ENCODE data around the gene TRAPPC2B.

Gene TRAPPC2B

DNA sequence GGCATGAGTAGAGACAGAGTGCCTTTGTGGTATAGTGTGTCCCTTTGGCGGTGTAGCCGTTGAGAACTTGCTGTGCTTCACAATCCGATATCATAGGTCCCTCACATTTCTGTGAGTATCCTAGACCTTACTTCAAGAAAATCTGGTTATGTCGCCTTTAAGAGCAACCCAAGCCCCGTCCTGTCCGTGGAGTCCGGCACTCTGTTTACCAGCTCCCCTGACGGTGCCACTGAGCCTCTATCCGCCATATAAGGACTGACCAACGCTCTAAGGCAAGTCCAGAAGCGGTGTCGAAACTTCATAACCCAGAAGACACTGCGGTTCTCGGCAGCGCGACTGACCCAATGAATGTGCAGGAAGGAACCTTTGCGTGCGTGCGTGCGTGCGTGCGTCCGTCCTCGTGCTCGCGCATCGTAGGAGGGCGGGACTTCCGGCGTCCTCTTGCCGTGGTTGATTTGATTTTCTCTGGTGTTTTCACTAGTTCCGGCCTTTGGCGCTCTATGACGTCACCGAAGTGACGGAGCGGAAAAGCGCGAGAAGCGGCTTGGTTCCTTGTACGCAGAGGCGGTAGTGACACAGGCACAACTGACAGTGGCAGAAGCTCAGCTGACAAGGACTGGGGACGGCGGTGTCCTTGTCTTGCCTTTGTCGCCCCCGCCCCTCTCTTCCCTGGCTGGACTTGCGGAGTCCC lies at the start of gene TRAPPC2B, which contains the start of gene ZNF547:
TRAPPC2B (plus strand) TSS at position 555 of the 691 bp plus-strand sequence. CDS start 1,283 bp downstream, outside the sequence.
ZNF547 (plus strand) TSS at position 555 of the 691 bp plus-strand sequence. CDS start 5,005 bp downstream, outside the sequence.
- DNase-seq (ENCODE audit: low read depth in 3 of 3, low spot score in 1 of 3) = peak; percentile 93 to 95 (median 94)

DNA sequence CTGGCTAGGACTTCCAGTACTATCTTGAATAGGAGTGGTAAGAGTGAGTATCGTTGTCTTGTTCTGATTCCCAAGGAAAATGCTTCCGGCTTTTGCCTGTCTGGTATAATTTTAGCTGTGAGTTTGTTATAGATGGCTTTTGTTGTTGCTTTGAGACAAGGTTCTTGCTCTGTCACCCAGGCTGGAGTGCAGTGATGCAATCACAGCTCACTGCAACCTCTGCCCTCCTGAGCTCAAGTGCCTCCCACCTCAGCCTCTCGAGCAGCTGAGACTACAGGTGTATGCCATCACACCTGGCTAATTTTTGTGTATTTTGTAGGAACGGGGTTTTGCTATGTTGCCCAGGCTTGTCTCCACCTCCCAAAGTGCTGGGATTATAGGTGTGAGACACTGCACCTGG lies 49.2 kb upstream of the TRAPPC2B start:
- DNase-seq (ENCODE audit: low read depth in 3 of 3, low spot score in 1 of 3) = no peak

DNA sequence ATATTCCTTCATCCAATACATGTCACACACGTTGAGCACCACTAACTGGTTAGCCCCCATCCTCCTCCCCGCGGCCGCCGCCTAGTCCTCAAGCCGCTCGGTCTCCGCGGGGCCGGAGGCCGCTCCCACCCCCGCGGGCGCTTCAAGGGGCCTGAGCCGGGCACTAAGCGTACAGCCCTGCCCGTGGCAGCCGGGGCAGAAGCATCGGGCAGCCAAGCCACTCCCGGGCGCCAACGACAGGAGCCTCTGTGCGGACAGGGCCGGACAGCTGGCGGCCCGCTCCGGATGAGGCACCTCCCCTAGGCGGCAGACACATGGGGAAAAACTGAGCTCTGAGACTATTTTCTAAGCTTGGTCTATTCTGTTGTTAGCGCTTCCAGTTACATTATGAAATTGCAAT lies 45.8 kb upstream of the TRAPPC2B start:
- no peak for DNase-seq (ENCODE audit: low read depth in 3 of 3, low spot score in 1 of 3)

DNA sequence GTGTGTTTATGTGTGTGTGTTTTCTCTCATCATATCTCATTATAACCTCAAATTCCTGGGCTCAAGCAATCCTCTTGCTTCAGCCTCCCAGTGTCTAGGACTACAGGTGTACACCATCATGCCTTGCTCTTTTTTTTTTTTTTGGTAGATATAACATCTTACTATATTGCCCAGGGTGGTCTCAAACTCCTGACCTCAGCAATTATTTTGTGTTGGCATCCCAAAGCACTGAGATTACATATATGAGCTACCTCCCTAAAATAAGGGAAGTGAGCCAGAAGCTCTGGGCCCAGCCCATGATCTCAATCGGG lies 43.5 kb upstream of the TRAPPC2B start:
- no peak for DNase-seq (ENCODE audit: low read depth in 3 of 3, low spot score in 1 of 3)

DNA sequence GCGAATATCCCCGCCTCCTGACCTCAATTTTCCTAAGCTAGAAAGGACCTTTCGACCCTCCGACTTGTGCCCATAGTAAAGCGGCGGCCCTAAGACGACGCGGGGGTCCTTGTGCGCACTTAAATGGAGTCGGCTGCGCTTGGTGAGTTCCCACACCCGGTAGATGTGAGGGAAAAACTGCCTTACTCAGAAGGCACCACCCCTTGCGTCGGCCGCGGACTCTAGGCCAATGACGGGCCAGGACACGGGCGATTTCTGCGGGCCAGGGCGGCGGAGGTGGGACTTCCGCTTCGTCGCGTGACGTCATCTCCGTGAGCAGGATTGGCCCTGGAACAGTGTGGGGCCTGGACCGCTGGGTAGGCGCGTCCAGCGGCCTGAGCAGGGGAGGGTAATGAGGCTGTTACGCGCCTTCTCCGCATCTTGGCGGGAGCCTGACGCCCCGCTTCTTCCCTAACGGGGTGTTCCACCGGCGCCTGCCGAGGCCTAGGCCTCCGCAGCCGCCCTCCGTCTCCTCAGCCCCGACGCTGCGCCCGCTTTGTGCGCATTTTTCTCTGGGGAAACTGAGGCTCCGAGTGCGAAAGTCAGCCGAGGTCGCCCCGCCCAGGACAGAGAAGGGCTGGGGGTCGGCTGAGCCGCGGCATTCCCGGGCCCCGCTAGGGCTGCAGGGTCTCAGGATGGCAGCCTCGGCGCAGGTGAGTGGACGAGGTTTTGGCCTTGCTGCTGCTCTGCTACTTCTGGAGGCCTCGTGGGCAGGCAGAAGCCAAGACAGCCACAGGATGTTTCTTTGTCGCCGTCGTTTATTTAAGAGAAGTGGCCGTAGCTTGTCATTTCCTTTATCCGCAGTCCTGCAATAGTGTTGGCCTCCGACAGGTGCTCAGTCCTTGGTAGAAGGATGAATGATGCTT lies 42.9 kb upstream of the TRAPPC2B start, which contains the start of gene ZNF543:
ZNF543 (plus strand) TSS at position 293 of the 905 bp plus-strand sequence; CDS start at position 675, 382 bp downstream.
- peak; percentile 70 to 86 (median 79) for DNase-seq (ENCODE audit: low read depth in 3 of 3, low spot score in 1 of 3)

DNA sequence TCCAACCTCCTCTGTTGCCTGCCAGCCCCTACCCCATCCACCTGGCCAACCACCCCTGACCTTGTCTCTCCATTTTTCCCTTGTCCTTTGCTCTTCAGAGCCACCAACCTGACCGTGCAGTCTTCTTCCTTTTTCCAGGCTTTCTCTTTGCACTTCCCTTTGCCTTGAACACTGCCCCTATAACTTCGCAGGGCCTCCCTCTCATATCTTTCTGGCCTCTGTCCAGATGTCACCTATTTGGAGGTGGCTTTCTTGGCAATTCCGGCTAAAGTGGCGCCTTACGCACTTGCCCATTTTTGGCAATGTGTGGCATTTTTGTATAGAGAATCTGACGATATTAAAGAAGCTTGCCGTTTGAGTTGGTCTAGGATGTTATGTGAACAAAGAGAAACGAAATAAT lies 42.2 kb upstream of the TRAPPC2B start:
- DNase-seq (ENCODE audit: low read depth in 3 of 3, low spot score in 1 of 3) = no peak

DNA sequence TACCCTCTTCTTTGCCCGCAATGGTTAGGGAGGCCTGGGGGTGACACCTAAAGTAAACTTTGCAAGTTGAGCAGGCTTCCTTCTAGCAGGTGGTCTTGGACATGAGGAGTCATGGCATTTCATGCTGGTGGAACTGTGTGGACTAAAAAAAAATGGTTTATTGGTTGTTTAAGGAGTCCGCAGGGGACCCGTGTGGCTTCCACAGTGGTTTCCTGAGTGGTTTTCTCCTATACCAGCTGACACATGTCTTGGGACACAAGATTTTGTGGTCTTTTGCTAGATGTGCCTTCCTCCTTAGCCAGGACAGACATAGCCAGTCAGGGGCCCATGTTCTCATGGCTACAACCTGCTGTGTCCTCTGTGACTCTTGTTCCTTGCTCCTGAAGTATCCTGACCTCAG lies 41.6 kb upstream of the TRAPPC2B start:
- DNase-seq (ENCODE audit: low read depth in 3 of 3, low spot score in 1 of 3) = no peak

DNA sequence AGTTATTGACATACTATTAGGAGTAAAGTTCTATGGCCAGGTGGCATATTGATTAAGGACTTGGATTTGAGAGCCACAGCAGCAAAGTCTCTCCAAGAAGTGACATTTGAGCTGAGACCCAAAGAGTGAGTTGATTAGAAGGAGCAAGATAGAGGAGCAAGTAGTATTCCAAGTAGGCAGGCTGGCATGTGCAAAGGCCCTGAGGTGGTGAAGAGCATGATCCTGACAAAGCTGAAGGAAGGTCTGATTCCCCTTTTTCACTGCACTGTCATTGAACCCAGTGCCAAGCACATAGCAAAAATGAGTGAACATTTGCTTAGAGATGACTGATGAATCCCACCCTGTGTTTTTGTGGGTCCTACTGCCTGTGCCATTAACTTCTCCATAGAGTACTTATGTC lies 38.4 kb upstream of the TRAPPC2B start:
- DNase-seq (ENCODE audit: low read depth in 3 of 3, low spot score in 1 of 3) = no peak

DNA sequence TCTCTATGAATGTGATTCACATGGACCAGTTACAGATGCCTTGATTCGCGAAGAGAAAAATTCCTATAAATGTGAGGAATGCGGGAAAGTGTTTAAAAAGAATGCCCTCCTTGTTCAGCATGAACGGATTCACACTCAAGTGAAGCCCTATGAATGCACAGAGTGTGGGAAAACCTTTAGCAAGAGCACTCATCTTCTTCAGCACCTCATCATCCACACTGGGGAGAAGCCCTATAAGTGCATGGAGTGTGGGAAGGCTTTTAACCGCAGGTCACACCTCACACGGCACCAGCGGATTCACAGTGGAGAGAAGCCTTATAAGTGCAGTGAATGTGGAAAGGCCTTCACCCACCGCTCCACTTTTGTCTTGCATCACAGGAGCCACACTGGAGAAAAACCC lies 35.4 kb upstream of the TRAPPC2B start:
- no peak for DNase-seq (ENCODE audit: low read depth in 3 of 3, low spot score in 1 of 3)

DNA sequence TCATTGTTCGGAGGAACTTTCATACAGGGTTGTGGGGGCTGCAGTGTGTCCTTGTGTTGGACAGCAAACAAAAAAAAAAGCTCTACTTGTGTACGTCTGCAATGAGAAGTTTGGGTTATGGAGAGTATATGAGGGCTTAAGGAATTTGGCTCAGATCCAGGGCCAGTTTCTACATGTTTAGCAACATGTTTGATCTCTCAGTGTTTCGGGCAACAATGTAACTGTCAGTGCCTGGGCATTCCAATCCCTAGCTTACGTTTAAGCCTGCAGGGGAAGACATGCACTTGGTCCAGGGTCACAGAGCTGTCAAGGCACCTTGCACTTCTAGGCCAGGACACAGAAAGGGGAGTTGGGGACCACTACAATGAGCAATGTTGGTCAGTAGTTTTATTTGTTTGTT lies 29.2 kb upstream of the TRAPPC2B start:
- no peak for DNase-seq (ENCODE audit: low read depth in 3 of 3, low spot score in 1 of 3)

DNA sequence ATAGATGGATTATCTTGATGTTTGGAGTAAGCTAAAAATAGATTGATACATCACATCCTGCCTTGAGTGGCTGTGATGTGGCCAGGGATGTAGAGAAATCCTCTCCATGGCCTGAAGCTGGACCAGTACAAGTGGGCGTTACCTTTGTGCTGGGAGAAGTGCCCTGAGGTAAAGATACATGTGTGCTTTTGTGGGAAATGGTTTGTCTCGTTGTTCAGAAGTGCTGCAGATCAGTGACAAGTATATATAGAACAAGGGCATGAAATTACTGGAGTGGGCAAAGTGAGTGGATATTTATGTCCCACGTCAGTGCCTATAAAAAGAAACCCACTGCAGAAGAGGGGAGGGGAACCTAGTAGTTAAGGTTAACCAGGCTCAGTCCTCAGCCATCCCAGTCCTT lies 24.5 kb upstream of the TRAPPC2B start:
- DNase-seq (ENCODE audit: low read depth in 3 of 3, low spot score in 1 of 3) = no peak

DNA sequence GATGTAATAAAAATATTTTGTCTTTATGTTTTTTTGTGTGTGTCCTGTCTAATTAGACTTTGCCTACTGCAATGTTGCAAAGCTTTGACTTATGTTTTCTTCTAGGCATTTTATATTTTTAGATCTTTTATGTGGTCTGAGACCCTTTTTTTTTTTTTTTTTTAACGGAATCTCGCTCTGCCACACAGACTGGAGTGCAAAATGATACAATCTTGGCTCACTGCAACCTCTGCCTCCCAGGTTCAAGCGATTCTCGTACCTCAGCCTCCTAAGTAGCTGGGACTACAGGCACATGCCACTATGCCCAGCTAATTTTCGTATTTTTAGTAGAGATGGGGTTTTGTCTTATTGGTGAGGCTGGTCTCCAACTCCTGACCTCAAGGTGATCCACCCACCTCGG lies 20.8 kb upstream of the TRAPPC2B start:
- DNase-seq (ENCODE audit: low read depth in 3 of 3, low spot score in 1 of 3) = no peak

DNA sequence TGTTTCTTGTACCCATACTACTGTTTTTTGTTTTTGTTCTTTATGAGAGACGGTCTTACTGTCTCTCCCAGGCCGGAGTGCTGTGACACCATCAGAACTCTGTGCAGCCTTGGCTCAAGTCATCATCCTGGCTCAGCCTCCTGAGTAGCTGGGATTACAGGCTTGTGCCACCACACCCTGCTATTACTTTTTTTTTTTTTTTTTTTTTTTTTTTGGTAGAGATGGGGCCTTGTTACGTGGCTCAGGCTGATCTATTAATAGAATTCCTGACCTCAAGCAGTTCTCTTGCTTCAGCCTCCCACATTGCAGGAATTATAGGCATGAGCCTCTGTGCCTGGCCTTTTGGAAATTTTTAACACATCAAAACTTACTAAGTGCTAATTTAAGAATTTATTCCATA lies 15.2 kb upstream of the TRAPPC2B start:
- no peak for DNase-seq (ENCODE audit: low read depth in 3 of 3, low spot score in 1 of 3)

DNA sequence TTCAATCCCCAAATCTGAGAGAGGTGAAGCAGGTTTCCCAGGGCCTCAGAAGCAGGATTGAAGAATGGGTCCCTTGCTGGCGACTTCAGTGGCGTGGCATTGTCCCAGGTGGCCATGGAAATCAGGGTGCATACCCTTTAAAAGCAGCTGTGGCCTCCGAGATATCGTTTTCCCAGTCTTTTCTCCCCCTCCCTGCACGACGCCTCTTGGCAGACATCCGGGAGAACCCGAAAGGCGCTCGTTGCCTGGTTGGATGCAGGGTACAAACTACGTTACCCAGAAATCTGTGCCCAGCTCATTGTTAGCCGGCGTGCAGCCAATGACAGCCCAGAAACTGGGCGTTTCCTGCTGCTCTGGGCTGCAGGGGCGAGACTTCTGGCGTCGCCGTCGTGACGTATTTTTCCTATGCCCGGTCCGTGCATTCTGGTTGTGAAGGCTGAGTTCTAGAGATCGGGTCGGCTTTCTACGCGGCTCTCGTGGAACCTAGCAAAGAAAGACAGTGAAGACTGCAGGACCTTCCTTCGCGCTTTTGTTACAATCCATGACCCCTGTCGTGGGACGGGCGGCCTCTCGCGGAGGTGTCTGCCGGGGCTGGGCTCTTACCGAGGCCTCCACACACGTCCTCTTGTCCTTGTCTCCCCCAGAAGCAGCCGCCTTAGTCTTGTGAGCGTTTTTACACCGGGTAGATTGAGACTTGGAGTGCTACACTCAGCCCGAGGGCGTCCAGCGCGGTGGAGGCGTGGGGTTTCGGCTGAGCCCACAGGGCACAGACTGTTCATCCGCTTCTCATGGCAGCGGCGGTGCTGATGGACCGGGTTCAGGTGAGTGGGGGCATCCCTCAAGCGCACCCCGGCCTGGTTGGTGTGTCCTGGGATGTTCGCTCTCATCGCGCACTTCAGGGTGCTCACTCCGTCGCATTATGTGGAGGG lies 12.2 kb upstream of the TRAPPC2B start, which contains the start of gene ZNF304:
ZNF304 (plus strand) TSS at position 395 of the 929 bp plus-strand sequence; CDS start at position 789, 394 bp downstream.
- peak; percentile 51 to 63 (median 62) for DNase-seq (ENCODE audit: low read depth in 3 of 3, low spot score in 1 of 3)

DNA sequence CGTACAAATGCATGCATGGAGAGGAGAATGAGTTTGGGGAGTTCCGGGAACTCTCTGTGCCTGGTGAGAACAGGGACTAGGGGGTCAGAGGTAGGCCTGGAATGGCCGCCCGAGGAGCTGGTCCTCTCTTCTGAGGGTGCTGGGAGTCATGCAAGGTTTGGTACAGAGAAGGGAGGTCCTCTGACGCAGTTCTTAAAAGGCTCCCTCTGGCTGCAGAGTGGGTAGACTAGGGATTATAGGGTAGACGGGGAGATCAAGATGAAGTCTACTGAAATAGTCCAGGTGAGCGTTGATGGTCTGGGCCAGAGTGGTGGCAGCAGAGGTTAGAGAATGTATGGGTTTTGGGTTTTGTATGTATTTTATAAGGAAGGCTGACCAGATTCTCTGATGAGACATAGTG lies 11.5 kb upstream of the TRAPPC2B start:
- DNase-seq (ENCODE audit: low read depth in 3 of 3, low spot score in 1 of 3) = no peak

DNA sequence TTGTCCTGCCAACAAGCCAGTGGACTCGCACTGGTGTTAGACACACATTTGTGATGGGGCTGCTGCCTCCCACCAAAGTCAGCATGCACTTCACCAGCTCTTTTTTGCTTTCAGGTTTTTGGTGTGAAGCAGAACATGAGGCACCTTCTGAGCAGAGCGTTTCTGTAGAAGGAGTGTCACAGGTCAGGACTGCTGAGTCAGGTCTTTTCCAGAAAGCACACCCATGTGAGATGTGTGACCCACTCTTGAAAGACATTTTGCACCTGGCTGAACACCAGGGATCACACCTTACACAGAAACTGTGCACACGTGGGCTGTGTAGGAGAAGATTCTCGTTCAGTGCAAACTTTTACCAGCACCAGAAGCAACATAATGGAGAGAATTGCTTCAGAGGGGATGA lies 7.4 kb upstream of the TRAPPC2B start:
- no peak for DNase-seq (ENCODE audit: low read depth in 3 of 3, low spot score in 1 of 3)

DNA sequence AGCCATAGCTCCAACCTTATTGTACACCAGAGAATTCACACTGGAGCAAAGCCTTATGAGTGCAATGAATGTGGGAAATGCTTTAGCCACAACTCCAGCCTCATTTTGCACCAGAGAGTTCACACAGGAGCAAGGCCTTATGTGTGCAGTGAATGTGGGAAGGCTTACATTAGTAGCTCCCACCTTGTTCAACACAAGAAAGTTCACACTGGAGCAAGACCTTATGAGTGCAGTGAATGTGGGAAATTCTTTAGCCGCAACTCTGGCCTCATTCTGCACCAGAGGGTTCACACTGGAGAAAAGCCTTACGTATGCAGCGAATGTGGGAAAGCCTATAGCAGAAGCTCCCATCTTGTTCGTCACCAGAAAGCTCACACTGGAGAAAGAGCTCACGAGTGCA lies 5.9 kb upstream of the TRAPPC2B start:
- no peak for DNase-seq (ENCODE audit: low read depth in 3 of 3, low spot score in 1 of 3)

DNA sequence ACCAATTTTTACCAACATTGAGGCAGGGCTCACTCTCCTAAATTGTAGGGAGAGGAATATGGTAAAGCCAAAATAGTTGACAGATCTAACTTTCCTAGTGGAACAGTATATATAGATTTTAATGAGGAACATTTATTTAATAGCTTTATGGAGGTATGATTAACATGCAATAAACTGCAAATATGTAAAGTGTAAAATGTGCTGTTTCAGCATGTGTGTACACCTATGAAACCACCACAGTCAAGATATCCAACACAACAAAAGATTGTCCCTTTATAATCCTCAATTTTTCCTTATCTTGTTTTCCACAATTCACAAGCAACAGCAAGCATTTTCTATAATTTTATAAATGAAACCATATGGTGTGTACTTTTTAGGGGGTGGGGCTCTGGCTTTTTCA lies 4.1 kb upstream of the TRAPPC2B start:
- no peak for DNase-seq (ENCODE audit: low read depth in 3 of 3, low spot score in 1 of 3)

DNA sequence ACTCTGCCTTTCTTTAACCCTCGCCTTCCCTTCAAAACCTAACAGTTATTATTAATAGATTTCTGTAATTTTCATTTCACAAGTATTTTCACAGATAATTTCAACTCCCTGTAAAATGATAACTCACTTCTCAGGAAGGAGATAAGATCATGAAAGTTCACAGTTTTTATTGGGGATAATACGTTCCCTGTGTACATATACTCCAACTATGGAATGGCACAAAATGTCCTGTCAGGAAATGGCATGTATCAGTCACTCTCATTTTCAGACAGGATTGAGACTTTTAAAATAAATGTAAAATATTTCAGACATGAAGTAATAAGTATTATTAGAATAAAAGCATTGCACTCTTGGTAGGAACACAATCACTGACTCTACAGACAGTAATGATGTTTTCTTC lies 932 bp upstream of the TRAPPC2B start:
- DNase-seq (ENCODE audit: low read depth in 3 of 3, low spot score in 1 of 3) = no peak

DNA sequence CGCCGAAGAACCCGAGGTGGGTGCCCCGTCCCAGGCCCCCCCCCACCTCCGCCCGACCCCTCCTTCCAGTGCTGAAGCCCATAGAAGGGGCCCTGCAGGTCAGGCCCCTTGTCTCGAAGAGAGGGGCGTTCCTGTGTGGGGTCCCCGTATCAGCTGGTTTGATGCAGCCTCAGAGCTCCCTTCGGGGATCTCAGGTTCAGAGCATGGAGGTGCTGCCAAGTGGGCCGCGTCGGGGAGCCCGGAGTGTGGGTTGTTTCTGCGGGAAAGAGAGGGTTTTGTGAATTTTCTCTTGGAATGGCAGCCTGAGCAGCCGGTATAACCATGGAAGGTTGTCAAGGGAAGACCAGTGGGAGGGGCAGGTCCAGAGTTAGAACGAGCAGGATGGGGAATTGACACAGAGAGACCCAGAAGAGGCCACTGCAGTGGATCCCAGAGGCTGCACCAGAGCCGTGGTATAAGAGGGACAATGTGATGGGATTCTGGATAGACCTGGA lies 384 bp downstream of the TRAPPC2B start:
- no peak for DNase-seq (ENCODE audit: low read depth in 3 of 3, low spot score in 1 of 3)

DNA sequence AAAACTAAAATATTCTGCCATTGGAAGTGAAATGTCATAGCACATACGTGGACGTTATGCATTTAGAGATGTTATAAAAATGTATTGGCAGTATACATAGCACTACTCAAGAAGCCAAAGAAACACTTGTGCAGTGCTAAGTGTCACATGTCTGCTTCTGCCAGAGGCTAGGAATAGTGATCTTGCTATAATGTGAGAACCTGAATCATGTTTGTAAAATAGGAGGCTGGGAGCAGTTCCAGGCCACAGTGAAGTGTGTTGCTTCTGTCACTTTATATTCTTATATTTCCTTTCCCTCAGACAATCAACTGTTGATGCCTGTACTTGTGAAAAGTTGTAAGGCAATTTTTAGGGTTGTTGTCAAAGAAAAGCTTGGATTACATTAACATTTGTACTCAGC lies 3.4 kb downstream of the TRAPPC2B start:
- no peak for DNase-seq (ENCODE audit: low read depth in 3 of 3, low spot score in 1 of 3)

All from stimulated activated CD4-positive, alpha-beta T cell treated with anti-CD3 and anti-CD28 coated beads, TNF-alpha, amount 100 ng/mL, for 1 hour (primary cell).